Stimulated activated CD4-positive, alpha-beta T cell treated with anti-CD3 and anti-CD28 coated beads, Interleukin-2, amount 100 ng/mL, for 48 hours (primary cell): ENCODE data around the gene GABRA1.

Experiments used
- DNase-seq, 2 donors: peaks; one replicate each; pipeline ENCODE4 v3.0.0-alpha.2; 2020

The GABRA1 gene

DNA sequence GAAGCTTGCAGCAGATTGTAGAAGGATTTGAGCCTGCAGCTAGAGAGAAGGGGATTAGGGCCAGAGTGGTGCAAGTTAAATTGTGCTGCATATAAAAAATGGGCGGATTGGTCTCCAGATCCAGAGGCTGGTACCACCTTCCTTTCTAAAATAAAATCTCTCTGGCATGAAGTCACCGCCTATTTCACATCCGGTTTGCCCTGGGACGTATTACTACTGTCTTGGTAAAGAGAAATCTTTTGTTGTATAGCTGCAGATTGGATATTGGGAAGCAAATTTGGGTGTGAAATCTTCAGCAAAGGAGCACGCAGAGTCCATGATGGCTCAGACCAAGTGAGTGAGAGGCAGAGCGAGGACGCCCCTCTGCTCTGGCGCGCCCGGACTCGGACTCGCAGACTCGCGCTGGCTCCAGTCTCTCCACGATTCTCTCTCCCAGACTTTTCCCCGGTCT, at the start of gene GABRA1:
Gene GABRA1, plus strand, starts transcription at position 180 of the 451 bp plus-strand sequence. CDS start 2,691 bp downstream, outside the sequence.
- DNase-seq = no peak

DNA sequence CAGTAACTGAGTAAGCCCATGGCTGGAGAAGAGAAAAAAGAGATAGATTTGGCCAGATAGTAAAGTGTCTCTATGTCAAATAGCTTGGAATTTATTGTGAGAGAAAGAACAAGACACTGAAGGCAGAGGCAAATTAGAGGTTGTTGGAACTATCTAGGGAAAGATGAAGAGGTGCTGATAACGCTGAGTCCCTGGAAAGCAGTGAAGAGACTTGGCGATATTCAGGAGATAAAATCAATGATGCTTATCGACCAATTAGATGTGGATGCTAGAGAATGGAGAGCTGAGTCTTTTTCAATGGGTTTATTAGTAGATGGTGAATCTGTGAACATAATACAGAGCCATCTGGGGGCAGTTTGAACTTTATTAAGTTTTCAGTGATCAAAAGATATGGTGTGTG, 48.6 kb upstream of the GABRA1 start:
- DNase-seq = no peak

DNA sequence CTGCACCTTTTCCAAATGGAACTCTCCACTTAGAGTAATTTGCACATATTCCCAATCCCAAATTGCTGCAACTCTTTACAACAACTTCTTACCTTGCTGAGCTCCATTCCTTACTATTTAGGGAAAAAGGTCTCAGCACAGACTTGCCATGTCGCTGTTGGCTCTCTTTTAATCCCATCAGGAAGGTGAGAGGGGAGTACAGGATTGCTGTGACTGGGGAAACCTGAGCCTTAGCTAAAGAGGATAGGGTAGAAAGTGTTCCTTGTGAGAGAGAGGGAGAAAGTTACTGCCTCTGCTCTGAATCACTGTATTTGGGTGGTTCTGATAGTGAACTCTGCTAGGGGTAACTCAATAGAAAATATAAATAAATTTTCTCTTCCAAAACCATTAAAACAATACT, 43.7 kb upstream of the GABRA1 start:
- no peak for DNase-seq

DNA sequence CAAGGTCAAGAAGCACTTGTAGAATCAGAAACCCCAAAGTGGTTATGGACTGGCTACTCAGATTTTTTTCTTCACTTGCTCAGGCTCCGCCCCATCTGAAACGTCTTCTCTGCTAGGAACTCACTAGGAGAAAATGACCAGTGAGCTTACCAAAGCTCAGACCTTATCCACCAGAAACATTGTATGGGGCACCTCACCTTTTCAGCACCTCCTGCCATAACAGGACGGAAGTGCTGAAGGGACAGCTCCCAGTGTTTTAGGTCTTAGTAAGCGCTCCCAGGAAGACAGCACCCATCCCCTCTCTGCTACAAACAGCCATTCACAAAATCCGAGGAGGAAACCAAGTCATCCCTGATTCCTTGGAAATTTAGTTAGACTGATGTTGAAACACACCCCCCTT, 1.2 kb upstream of the GABRA1 start:
- no peak for DNase-seq

DNA sequence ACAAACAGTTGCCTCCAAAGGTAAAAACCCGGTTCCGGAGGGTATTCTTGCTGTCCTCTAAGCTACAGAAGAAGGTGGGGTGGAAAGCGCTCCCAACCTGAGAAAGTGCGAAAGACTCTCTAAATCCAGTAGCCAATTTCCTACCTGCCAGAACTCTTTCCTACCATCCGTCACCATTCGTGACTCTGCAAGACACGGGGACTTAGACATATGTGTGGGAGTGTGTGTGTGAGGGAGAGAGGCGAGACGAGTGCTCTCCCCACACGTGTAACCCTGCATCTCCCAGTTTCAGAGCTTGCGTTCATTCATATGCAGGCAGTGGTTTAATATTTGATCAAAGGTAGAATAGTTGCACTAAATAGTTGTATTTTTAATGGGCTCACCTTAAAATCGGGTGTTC, 473 bp upstream of the GABRA1 start:
- DNase-seq = no peak

DNA sequence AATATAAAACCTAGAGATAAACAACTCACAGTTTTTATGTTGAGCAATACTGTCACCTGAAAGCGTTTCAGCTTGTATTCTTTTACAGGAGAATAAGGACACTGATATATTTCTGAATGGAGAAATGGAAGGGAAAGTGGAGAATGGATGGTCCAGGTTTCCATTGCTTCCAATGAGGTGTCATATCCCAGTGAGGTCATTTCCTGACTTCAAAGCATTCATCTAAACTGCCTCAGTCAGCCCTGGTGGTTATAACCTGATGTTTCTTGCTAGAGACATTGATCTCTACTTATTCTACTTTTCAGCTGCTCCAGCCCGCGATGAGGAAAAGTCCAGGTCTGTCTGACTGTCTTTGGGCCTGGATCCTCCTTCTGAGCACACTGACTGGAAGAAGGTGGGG, 2.6 kb downstream of the GABRA1 start:
- DNase-seq = no peak

DNA sequence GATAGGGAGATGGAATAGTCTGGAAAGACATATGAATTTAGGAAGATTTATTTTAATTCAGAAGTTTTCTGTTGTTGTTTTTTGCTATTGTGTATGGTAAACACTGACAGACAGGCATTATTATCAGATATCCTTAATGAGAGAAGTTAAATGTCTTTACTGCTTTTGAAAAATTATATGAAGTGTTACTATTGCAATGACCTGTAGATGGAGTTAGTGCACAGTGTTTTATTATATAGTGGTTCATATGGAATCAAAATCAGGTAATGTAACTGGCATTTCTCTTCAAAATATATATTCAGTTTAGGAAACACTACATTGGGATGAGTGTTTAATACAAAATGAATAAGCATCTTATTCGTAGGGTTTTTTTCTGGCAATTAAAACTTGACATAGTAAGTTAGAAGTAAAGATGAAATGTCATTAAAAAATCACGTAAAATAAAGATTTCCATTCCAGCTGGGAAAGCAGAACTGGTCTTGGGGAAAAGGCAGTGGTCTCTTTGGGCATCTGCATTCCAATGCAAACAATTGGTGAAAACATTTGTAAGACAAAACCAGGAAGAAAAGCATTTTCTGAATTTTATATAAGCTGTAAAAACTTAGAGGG, 3.9 kb downstream of the GABRA1 start:
- DNase-seq = no peak

DNA sequence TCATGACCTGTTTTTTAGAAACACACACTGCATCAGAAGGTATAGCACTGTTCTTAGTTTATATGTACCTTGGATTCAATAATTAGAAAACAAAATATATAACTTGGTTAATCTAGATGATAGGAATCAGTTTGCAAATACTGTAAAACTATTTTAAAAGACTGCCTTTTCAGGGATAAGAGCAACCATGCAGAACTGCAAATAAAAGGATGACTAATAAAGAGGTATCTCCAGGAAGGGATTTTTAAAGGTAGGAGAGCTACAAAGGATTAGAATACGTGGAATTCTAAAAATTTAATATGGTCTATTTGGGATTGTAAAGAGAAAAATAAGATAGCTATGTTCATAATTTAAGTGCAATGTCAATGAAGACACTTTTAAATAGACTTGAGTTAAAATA, 9.4 kb downstream of the GABRA1 start:
- DNase-seq = no peak

DNA sequence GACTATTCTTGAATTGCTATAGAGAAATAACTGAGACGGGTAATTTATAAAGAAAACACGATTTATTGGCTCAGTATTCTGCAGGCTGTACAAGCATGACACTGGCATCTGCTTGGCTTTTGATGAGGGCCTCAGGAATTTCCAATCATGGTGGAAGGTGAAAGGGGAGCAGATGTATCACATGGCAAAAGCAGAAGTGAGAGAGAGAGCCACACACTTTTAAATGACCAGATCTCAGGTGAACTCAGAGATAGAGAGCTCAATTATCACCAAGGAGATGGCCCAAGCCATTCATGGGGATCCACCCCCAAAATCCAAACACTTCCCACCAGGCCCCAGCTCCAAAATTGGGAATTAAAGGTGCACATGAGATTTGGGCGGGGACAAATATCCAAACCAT, 15.3 kb downstream of the GABRA1 start:
- DNase-seq = no peak

DNA sequence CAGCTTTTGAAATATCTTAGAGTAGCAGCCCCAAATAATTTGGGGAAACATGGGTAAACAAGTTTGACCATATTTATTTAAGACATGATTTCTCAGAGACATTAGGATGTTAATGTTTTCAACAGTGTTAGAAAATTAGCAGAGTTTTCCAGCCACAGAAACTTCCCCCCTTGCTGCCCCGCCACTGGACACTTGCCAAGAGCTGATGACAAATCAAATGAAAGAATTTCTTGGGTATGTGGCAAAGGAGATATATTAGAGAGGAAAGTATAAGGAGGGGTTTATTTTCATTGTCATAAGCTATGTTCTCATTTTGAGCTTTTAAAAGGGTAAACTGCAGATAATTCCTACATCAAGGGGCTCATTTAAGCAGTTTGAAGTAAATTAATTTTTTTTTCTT, 15.9 kb downstream of the GABRA1 start:
- DNase-seq = no peak

DNA sequence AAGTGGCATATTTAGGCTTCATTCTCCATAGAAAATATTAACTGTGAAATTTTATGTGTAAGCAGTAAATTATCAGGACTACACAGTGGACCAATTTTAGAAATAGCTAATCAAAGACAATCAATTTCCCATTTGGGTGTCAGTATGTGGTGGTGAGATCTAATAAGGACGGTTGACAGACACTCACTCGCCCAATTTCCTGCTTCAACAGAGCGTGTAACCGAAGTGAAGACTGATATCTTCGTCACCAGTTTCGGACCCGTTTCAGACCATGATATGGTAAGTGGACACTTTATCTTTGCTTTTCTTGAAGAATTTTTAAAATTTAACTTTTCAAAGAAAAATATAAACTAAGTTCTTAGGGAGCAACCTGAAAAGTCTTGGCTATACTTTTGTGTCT, 17.6 kb downstream of the GABRA1 start:
- DNase-seq = no peak

DNA sequence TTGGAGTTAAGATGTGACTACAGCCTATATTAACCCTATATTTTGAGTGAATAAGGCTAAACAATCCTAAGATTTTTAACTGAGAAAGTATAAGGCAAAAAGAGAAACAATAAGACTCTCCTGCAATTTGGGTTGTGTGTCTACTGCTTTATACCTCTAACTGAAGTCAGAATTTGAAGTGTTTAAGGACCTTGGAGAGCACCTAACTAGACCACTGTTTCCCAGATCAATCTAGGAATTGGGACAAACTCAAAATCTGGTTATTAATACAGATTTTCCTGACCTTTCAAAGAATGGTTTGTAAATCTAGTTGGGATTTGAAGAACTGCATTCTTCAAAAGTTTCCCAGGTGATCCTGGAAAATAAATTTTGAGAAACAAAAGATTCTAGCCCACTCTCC, 42.1 kb downstream of the GABRA1 start:
- no peak for DNase-seq

DNA sequence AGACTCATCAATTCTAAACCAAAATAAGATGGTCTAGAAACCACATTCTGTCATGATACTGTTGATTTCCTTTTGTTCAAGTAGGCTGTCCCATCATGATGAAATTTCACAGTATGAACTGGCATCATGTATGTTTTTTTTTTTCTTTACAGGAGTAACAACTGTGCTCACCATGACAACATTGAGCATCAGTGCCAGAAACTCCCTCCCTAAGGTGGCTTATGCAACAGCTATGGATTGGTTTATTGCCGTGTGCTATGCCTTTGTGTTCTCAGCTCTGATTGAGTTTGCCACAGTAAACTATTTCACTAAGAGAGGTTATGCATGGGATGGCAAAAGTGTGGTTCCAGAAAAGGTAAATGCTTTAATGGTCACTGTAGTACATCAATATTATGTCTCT, 47.6 kb downstream of the GABRA1 start:
- DNase-seq = no peak

DNA sequence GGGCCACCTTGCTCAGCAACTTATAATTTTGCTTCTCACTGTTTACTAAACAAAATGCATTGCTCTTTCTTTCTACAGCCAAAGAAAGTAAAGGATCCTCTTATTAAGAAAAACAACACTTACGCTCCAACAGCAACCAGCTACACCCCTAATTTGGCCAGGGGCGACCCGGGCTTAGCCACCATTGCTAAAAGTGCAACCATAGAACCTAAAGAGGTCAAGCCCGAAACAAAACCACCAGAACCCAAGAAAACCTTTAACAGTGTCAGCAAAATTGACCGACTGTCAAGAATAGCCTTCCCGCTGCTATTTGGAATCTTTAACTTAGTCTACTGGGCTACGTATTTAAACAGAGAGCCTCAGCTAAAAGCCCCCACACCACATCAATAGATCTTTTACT, 49.1 kb downstream of the GABRA1 start:
- DNase-seq = no peak

DNA sequence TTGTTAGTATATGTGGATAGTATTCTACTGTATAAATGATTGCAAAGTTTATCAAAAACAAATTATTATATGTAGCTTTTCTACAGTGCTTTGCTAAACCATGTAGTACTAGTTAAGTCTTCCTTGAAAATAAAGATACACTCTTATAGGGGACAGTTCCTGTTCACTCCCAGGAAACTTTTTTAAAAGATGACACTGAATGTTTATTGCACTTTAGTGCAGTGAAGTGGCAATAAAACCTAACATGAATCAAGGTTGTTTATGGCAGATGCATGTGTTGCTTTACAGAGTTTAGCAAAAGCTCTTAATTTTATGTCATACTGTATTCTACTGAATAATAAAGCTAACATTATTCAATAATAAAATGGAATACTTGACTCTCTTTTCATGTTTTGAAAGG, 51.7 kb downstream of the GABRA1 start:
- DNase-seq = no peak

DNA sequence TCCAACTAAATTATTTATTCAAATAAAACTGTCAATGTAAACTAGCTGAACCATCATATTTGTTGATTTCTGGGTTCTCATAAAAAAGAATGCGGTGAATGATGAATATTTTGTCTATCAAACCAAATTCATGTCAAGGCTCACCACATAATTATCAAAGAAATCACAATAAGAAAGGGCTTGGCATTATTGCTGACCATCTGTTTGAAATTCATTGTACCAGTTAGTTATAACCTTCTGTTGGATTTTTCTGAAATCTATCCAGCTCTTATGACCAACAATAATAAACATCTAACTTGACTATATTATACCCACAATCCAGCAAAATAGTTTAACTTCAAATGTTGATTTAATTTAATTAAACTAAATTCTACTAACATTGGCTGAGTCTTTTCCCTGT, 53.1 kb downstream of the GABRA1 start:
- no peak for DNase-seq

DNA sequence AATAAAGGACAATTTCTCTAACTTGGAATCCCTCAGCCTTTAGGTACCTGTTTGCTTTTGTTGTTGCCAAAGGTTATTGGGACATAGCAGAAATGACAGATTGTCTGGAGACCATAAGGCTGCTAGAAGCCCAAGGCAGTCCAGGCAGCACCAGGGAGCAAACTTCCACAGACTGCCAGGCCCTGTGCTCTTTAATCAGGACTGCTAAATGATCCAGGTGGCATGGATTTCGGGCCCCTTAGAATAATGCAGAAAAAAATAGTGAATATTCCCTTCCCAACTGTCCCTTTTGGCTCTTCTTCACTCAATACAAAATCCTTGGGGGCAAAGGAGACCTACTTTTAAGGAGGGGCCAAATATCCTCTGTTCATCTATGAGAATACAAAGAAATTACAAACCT, 73.9 kb downstream of the GABRA1 start:
- DNase-seq = no peak

DNA sequence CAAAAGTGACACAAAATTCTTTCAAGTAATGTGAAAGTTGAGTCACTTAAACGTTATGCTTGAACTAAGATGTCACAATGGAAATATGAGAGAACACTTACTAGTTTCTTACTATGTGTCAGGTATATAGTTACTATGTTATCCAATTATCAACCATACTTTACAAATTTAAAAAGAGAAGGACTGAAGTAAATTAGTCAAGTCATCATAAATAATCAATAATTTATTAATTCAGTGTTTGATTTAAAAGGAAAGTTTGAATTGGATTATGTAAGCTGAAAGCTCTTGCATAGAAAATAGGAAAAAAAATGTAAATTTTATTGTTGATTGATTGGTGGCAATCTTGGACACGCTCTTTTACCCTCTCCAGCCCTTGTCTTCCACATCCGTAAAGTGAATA, 76.3 kb downstream of the GABRA1 start:
- no peak for DNase-seq

DNA sequence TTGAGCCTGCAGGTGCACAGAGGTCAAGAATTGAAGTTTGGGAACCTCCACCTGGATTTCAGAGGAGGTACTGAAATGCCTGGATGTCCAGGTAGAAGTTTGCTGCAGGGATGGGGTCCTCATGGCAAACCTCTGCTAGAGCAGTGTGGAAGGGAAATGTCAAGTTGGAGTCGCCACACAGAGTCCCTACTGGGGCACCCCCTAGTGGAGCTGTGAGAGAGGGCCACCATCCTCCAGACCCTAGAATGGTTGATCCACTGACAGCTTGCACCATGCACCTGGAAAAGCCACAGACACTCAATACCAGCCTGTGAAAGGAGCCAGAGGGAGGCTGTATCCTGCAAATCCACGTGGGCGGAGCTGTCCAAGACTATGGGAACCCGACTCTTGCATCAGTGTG, 78.0 kb downstream of the GABRA1 start:
- no peak for DNase-seq

DNA sequence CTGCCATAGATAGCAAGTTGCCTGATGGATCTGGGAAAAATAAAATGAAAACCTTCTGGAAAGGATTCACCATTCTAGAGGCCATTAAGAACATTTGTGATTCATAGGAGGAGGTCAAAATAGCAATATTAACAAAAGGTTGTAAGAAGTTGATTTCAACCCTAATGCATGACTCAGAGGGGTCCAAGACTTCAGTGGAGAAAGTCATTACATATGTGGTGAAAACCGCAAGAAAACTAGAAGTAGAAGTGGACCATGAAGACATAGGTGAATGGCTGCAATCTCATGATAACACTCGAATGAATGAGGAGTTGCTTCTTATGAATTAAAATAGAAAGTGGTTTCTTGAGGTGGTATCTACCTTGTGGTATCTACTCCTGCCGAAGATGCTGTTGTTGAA, 86.6 kb downstream of the GABRA1 start:
- no peak for DNase-seq

DNA sequence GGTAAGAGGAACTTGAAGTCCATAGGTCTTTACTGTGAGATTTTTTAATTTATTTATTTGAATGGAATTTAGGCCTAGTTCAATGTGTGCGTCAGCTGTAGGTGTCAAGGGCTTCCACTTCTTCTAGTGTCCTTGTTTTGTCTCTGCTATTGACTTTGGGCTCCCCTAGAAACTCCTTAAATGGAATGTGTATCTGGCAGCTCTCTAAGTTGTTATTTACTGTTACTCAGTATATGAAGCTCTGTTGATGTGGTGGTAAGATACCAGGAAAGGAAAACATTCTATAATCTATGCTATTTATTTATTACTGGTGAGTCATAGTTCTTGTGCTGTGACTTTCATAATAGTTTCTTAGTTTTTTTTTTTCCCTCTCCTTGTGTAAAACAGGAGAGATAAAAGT, 97.1 kb downstream of the GABRA1 start:
- DNase-seq = no peak

DNA sequence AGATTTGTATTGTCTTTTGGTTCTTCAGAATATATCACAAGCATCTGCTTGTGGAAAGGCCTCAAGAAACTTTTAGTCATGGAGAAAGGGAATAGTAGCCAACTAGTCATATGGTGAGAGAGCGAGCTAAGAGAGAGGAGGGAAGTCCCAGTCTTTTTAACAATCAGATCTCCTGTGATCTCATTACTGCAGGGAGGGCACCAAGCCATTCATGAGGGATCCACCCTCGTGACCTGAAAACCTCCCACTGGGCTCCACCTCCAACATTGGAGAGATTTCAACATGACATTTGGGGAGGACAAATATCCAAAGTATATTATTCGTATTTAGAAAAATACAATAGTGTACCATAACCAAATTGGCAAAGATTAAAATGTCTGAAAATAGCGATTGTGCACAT, 99.0 kb downstream of the GABRA1 start:
- DNase-seq = no peak
